Kidney capillary endothelial cell (primary cell): ENCODE data around the gene OPALIN.

Experiments used
- DNase-seq: peaks from one replicate; pipeline ENCODE4 v3.0.0-alpha.2; 2018; ENCODE audit warnings: low spot score

OPALIN gene

GRCh38 chr10:96358851-96359540 is at the start of gene OPALIN:
OPALIN (minus strand) TSS chr10:96359002; CDS start chr10:96358896, 106 bp downstream.
- DNase-seq: no peak

- no peak for DNase-seq
Observed at GRCh38 chr10:96408201-96408600, 49.4 kb upstream of the OPALIN start.

- no peak for DNase-seq
Observed at GRCh38 chr10:96407560-96408069, 48.8 kb upstream of the OPALIN start.

- DNase-seq: no peak
Observed at GRCh38 chr10:96406091-96406490, 47.3 kb upstream of the OPALIN start.

GRCh38 chr10:96402417-96403305 is 43.9 kb upstream of the OPALIN start:
- no peak for DNase-seq

- DNase-seq: no peak
Observed at GRCh38 chr10:96401036-96401435, 42.2 kb upstream of the OPALIN start.

- DNase-seq: no peak
Observed at GRCh38 chr10:96400465-96400864, 41.7 kb upstream of the OPALIN start.

GRCh38 chr10:96397902-96398301 is 39.1 kb upstream of the OPALIN start:
- DNase-seq: no peak

- DNase-seq: peak; percentile 68
Observed at GRCh38 chr10:96395931-96396877, 37.4 kb upstream of the OPALIN start.

GRCh38 chr10:96390460-96390864 is 31.7 kb upstream of the OPALIN start:
- no peak for DNase-seq

GRCh38 chr10:96389785-96390184 is 31.0 kb upstream of the OPALIN start:
- DNase-seq: no peak

GRCh38 chr10:96387601-96388000 is 28.8 kb upstream of the OPALIN start:
- no peak for DNase-seq

- DNase-seq: no peak
Observed at GRCh38 chr10:96387161-96387560, 28.4 kb upstream of the OPALIN start.

- DNase-seq: no peak
Observed at GRCh38 chr10:96384506-96384905, 25.7 kb upstream of the OPALIN start.

GRCh38 chr10:96380821-96381220 is 22.0 kb upstream of the OPALIN start:
- peak; percentile 23 for DNase-seq

- DNase-seq: no peak
Observed at GRCh38 chr10:96379758-96380157, 21.0 kb upstream of the OPALIN start.

- DNase-seq: no peak
Observed at GRCh38 chr10:96378741-96379140, 19.9 kb upstream of the OPALIN start.

GRCh38 chr10:96377816-96378294 is 19.1 kb upstream of the OPALIN start:
- no peak for DNase-seq

GRCh38 chr10:96376483-96376882 is 17.7 kb upstream of the OPALIN start:
- DNase-seq: no peak

GRCh38 chr10:96374985-96375830 is 16.4 kb upstream of the OPALIN start:
- DNase-seq: peak; percentile 93

GRCh38 chr10:96374639-96374984 is 15.8 kb upstream of the OPALIN start:
- DNase-seq: no peak
